HG03520 (cell line): Measurements from ENCODE around the gene TRPV2.
A peak's percentile ranks its signal among the peaks of the same experiment; 100 is the strongest.
"Not testable (repeated sequence)": the region's sequence is repeated elsewhere in the genome, so short reads cannot be mapped to it uniquely, and the experiment has no call there.

Source experiments
- ATAC-seq: cut with Tn5 transposase; IDR thresholded peaks from one replicate; pipeline ENCODE4 v1.9.1; 2021; ENCODE audit warnings: mild to moderate bottlenecking, moderate library complexity; ENCODE audit not compliant: unreplicated experiment

The TRPV2 gene

GRCh38 chr17:16435925-16436886 lies 20.8 kb downstream of the TRPV2 start:
- no peak for ATAC-seq

- no peak for ATAC-seq
Measured at GRCh38 chr17:16437083-16437482, 21.7 kb downstream of the TRPV2 start.

- peak; percentile 2 for ATAC-seq
Measured at GRCh38 chr17:16438173-16438556, 22.8 kb downstream of the TRPV2 start.

- ATAC-seq: peak; percentile 83
Measured at GRCh38 chr17:16438557-16439302, 23.4 kb downstream of the TRPV2 start.

GRCh38 chr17:16439303-16439791 lies 24.0 kb downstream of the TRPV2 start:
- peak; percentile 11 for ATAC-seq

GRCh38 chr17:16439811-16440351 lies 24.5 kb downstream of the TRPV2 start:
- ATAC-seq: no peak

GRCh38 chr17:16440354-16440753 lies 25.0 kb downstream of the TRPV2 start:
- not testable (repeated sequence) for ATAC-seq

GRCh38 chr17:16440901-16441629 lies 25.7 kb downstream of the TRPV2 start:
- no peak for ATAC-seq

- no peak for ATAC-seq
Measured at GRCh38 chr17:16442141-16442540, 26.8 kb downstream of the TRPV2 start.

GRCh38 chr17:16442594-16443510 lies 27.5 kb downstream of the TRPV2 start:
- ATAC-seq: no peak

- ATAC-seq: no peak
Measured at GRCh38 chr17:16443511-16444257, 28.3 kb downstream of the TRPV2 start.

GRCh38 chr17:16444258-16444886 lies 29.0 kb downstream of the TRPV2 start:
- ATAC-seq: no peak

GRCh38 chr17:16446338-16446983 lies 31.1 kb downstream of the TRPV2 start:
- ATAC-seq: no peak

GRCh38 chr17:16447676-16448075 lies 32.3 kb downstream of the TRPV2 start:
- ATAC-seq: no peak

GRCh38 chr17:16448490-16448889 lies 33.1 kb downstream of the TRPV2 start:
- ATAC-seq: no peak

GRCh38 chr17:16449121-16449570 lies 33.8 kb downstream of the TRPV2 start:
- no peak for ATAC-seq

- no peak for ATAC-seq
Measured at GRCh38 chr17:16450028-16450427, 34.7 kb downstream of the TRPV2 start.

- ATAC-seq: not testable (repeated sequence)
Measured at GRCh38 chr17:16452268-16452667, 36.9 kb downstream of the TRPV2 start.
